Measurements from ENCODE around the gene TSPAN3.

TSPAN3 gene

DNA sequence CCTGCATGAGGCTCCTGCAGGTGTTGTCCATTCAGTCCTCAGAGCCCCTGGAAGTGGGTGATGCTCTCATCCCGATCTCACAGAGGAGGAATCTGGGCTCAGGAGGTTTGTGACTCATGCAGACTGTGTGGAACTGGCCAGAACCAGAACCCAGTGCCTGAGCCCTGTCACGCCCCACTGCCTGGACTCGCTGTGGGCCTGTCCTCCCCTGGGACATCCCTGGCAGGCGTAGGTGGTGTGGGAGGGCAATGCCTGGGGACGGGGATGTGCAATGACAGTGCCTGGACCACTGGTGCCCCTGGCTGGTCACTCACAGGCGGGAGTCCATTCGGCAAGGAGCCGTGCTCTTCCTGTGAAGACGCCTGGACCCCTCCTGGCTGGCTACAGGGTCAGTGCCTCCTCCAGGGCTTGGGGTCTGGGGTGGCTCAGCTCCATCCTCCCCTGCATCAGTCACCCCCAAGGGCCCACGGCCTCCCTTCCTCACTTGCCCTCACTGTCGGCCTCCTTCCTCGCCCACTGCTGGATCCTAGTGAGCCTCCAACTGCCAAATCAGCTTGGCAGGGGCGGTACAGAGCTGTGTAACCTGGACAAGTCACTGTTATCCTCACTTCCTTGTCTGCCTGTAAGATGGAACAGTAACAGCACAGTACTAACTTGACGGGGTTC is 61.1 kb downstream of the TSPAN3 start:
- DNase-seq (ENCODE audit: low spot score) = no peak

DNA sequence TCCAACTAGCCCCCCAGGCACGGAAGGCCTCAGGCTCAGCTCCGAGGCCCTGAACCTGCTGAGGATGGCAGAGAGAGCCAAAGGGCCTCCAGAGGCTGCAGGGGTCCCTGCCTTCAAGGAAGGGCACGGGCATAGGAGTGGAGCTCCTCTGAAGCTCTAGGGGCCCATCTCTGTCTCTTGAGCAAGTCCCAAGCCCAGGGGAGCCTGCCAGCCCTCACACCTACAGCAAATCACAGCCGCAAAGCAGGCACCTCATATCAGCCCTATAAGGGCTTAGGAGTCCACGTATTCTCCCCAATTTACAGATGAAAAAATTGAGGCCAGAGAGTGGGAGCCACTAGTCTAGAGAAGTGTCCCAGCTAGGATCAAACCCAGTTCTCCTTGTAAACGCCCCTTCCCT is 61.7 kb downstream of the TSPAN3 start:
- no peak for DNase-seq (ENCODE audit: low spot score)

DNA sequence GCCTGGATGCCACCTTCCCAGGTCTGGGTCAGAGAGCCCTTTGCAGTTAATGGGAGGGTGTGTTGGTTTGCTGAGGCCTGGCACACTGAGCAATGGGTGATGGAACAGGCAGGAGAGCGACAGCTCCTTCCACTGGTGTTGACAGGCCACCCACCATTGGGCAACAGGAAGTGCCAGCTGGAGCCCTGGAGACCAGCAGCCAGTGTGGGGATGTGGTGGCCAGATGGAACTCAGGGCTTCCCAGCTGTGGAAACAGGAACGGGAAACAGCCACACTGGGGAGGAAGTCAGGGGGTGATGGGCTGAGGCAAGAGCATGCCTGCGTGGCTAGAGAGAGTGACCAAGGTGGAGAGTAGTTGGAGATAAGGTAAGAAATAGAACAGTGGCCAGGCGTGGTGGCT is 66.7 kb downstream of the TSPAN3 start:
- peak; percentile 68 for DNase-seq (ENCODE audit: low spot score)

DNA sequence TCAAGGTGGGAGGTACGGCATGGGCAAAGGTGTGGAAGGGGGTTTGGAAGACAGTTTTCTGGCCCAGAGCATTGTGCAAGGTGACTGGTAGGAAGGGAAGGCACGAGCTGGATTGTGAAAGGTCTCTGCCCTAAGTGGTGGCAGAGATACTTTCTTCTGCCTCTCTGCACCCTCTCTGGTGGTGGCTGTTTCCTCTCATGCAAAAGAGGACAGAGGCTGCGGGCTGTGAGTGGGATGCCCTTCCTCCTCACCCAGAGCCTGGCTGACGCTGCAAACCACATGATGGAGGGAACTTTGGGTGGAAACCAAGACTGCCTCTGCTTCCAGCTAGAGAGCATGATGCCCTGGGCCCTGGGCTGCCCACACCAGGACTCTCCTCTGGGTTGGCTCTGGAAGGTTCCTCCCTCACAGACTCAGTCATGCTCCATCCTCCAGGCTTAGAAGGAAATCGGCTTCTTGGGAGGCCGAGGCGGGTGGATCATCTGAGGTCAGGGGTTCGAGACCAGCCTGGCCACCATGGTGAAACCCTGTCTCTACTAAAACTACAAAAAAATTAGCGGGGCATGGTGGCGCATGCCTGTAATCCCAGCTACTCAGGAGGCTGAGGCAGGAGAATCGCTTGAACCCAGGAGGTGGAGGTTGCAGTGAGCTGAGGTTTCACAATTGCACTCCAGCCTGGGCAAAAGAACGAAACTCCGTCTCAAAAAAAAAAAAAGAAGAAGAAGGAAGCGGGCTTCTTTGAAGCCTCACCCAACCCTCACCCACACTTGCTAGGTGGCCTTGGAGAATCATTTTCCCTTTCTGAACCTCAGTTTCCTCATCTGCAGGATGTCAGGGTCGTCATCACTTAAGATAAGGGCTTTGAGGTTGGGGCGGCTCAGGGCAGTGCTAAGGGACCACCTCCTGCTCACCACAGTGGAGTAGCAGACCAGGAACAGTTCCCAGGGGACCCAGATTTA is 67.7 kb downstream of the TSPAN3 start:
- DNase-seq (ENCODE audit: low spot score) = peak; percentile 81

DNA sequence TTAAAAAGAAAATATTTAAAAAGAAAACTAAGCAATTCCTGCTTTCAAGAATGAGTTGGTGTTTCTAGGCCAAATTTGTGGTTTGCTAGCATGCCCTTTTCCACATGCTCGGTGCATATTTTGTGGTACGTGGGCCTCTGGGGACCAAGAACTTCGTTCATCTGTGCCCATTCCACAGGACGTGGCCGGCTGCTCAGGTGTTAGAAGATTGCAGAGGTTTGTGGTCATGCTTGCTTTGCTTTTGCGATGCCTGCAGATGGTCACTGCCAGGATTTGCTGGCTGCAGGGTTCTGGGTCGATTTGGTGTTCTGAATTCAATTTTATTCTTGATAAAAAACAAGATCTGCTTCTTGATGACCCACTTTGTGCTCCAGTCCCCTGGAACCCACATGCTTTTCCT is 68.5 kb downstream of the TSPAN3 start:
- DNase-seq (ENCODE audit: low spot score) = no peak

DNA sequence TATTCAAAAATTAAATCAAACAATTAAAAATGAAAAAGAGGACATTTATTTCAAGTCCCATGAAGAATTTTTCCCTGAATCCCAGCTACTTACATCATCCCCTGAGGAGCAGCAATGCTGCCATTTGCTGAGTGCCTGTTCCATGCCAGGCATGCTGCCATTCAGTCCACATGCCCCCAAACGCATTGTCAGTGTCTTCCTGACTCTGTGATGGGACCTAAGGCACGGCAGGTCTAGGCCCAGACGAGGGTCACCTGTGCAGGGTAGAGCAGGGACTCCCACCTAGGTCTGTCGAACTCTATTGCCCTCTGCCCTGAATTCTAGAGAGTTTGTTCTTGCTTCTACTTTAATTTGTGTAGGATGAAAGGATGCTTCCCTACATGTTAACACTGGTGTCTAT is 68.9 kb downstream of the TSPAN3 start:
- no peak for DNase-seq (ENCODE audit: low spot score)

DNA sequence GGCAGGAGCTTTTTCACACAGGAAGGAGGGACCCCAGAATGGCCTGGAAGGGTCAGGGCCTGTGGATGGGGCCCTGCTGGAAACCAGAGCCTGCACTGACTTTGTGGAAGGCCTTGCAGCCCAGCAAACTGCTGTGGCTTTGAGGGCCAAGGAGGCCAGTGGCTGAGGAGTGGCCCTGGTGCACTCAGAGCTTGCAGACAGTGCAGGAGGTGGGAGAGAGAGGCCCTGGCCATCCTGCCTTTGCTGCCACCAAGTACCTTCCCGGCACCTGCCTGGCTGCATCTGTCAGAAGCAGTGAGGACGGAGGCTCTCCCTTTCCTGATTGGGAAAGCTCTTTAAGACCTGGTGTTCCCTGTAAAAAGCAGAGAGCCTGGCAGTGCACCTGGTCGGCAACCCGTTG is 69.6 kb downstream of the TSPAN3 start:
- DNase-seq (ENCODE audit: low spot score) = no peak

DNA sequence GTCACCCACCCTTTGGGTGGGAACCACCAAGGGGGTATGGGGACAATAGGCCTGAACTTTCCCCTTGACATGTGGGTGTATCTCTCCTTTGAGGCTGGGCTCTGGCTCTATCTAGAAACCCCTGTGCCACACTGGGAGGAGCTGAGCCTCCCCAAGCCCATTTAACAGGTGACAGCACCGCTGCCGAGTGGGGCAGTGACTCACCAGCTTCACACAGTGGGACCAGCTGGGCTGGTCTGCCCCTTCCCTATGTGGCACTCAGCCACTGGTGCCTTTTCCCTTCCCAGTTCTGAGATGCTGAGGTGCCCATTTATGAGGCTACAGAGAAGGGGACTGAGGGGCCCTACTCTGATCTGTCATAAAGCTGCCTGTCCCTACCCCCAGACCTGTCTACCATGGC is 70.9 kb downstream of the TSPAN3 start:
- DNase-seq (ENCODE audit: low spot score) = no peak

DNA sequence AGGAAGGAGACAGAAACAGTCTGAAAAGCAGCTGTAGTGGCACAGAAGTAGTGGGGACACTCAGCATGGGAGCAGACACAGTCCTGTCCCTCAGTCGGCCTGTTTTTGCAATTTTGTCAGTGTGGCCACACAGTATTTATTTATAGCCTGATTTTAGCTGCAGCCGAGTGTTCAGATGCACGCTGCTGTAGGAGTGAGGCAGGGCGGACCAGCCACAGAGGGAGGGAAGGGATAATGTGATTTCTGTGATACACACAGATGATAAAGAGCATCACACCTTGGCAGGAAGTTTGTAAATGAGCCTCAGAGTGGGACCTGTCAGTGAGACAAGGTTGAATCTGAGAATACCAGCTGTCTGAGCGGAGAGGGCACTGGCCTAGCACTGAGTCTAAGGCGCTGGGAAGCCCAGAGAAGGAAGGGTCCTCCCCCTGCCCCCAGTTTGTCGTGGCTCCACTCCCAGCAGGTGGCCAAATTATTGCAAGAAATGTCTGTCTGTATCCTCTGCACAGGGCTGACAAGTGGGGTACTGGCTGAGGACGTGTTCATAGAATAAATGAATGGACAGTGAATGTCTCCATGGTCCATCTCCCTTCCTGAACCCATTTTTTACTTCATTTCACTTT is 72.1 kb downstream of the TSPAN3 start:
- no peak for DNase-seq (ENCODE audit: low spot score)

DNA sequence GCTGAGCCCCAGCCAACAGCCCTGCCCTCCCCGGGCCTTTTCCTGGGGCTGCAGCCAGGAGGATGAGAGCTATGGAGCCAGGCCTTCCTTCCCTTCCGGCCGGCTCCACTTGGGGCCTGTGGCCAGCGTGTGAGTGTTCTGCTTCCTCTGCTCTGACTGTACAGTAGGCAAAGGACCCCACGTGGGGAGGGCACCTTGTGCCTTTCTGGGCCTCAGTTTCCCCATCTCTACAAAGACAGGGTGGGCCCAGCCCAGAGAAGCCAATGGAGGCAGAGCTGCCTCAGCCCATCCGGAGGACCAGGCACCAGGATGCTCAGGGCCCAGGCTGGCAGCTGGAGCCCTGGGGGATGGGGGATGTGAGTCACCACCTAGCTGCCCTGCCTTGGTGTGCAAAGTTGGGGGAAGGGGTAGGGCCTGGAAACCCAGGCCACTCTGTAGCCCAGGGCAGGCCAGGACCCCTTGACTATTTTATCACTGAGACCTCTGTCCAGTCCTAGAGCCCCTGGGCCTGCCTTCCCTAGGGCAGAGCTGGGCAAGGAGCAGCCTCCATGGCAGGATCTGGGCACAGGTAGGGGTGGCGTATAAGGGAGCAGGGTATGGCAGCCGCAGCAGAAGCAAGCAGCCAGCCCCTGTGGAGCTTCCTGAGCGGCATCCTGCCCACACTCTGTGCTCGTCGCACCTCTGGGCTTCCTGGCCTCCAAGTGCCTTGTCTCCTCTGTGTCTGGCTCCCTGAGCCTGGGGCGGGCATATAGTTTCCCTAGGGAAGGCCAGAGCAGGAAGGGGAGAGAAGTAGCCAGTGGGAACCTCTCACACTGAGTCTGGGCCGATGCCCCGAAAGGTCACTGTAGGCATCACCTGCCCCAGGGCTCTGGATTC is 74.1 kb downstream of the TSPAN3 start:
- DNase-seq (ENCODE audit: low spot score) = no peak

DNA sequence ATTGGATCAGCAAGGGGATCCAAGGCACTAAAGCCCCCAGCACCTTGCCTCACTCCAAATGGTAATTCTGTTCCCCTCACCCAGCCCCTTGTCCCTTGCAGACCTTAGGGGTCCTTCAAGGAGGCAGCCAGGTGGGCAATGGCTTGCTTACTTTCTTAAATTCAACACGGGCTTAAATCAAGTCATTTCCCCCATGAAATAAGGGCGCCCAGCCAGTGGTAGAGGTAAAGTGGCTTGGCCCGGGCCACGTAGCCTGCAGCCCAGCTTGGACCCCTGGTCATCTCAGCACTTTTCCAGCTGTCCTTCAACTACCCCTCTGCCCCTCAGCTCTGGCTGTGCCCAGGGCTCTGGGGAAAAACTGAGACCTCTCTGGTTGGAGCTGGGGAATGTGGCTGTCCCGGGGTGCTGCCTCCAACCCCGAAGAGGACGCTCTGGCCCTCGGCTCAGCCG is 74.8 kb downstream of the TSPAN3 start:
- no peak for DNase-seq (ENCODE audit: low spot score)

DNA sequence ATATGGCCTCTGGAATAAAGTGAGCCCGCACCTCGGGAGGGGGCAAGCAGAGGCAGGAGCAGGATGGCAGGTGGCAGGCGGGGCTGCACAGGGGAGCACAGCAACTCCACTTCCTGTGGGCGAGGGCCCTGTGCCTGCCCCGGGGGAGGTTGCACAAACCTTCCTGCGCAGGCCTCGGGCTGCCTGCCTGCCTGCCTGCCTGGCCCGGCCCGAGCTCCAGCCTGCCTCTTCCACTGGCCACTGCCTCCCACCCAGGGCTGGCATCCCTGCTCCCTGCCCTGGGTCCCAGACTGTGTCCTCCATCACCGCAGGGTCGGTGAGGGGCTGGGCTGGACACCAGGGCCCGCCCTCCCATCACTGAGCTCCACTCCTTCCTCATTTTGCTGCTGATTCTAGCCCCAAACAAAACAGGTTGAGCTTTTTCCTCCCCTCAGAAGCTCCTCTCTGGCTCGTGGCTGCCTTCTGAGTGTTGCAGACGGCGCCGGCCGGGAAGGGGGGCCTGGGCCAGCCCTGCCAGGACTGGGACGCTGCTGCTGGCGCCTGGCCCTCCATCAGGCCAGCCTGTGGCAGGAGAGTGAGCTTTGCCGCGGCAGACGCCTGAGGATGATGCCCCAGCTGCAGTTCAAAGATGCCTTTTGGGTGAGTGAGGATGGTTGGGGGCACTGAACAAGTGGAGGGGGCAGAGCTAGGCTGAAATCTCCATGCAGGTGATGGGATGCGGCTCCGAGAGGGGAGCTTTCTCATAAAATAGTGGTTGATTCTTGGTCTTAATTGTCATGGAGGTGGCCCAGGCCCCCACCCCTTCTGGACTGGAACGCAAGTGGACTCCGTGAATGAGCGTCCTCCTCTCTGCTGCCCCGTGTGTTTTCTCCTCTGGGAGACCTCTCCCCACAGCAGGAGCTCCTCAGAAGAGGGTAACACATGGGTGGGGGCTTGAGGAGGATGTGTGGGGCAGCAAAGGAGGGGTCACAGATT is 75.7 kb downstream of the TSPAN3 start, which contains the start of gene PSTPIP1:
TSS of gene PSTPIP1 (plus strand) at position 156 of the 975 bp plus-strand sequence. CDS start at position 604, 448 bp downstream.
- peak; percentile 83 for DNase-seq (ENCODE audit: low spot score)

DNA sequence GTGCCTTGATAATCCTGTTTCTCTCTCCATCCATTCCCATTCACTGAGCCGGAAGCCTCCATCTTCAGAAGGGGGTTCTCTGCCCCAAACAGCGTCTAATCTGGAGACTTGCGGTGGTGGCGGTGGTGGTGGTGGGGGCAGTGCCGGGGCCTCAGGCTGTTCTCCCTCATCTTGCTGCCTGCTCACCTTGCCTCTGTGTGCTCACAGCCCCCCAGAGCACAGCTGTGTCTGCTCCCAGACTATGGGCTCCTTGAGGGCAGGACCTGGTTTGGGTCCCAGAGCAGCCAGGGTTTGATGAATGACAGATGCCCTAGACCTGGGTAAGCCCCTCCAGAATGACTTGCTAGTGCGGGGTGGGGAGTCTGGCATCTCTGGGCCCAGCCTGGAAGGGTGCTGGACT is 76.4 kb downstream of the TSPAN3 start:
- no peak for DNase-seq (ENCODE audit: low spot score)

DNA sequence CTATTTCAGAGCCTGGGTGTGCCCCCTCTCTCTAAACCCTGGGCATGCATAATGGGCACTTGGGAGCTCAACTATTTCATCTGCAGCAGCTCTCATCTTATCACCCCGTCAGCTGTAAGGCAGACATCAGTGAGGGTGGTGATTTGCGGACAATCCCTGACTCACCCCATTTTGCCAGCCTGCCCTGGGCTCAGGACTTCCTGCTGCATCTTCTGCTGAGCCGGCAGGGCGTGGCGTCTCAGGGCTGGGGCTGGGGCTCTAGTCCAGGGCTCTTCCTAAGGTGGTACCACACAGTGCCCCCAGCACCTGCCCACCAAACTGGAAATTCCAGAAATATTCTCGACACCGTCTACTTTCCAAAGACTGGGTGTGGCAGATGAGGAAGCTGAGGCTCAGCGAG is 76.9 kb downstream of the TSPAN3 start:
- no peak for DNase-seq (ENCODE audit: low spot score)

DNA sequence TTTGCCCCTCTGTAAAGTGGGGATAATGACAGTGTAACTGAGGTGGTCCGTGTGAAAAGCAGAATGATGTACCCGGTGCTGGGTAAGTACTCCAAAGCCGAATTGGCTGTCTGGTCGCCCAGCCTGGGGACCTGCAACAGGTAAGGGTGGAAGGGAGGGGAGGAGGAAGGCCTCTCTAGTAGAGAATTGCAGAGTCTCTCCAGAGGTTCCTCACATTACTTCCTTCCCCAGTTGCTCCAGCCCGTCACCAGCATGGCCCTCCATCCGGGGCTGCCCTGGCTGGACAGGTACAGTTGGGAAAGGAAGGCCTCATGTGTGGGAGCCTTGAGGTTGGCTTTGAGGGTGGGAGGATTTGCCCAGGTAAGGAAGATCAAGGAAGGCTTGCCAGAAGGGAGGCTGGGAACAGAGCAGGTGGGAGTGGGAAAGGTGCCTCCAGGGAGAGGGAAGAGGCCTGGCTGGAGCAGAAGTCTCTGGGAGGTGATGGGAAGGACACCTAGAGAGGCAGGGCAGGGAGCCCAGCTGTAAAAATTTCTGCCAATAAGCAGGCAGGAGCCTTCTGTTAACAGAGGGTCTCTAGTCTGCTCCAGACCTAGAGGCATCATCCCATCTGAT is 77.7 kb downstream of the TSPAN3 start:
- no peak for DNase-seq (ENCODE audit: low spot score)

DNA sequence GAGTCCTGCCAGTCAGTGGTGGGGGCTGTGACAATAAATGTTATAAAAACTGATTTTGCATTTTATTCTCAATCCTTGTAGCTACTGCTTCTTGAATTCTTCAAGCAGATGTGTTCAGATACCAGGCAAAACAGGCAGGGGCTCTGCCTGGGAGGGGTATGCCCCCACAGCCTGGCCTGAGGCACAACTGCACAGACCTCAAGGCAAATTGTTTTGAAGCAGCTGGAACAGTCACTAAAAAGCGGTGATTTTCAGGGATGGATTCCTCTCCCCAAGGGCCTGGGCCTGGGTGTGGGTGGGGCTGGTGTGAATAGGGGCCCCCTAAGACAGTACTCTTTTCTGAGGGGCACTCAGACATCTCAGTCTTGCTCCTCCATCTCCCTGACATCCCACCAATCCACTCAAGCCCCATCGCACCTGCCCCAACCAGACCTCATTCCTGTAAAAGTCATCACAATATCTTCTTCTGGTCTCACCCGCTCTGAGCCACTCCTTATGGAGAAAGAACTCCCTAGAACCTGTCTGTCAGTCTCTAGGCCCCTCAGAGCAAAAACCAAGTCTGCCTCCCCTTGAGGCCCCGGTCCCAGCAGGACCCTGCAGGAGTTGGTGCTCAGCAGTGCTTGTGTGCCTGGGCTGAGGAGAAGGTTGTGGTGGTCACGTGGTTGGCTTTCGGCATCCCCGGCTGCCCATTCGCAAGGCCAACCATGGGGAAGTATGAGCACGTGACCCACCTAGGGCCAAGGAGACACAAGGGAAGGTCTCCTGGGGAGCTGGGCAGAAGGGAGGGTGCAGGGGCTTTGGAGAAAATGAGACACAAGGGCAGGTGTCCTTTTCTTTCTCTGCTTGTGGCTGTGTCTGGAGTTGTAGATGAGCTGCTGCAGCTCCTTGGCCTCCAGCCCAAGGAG is 78.9 kb downstream of the TSPAN3 start:
- peak; percentile 75 for DNase-seq (ENCODE audit: low spot score)
